Endometrial microvascular endothelial cells (primary cell): Measurements from ENCODE around the gene LMBRD1. TPM values are rescaled to one million over a fixed set of nuclear protein-coding genes. Genes with fewer than 3 reads are reported as not detected.

Experiments
- in situ Hi-C: cut with HindIII; loops from 2 replicates; pipeline ENCODE4 v1.10.0; 2017; ENCODE audit warnings: low sequenced_read_pairs, low pct_unique_long_range_greater_than_20kb; ENCODE audit errors: inconsistent ontology term
- total RNA-seq: library from RNA; depleted of rRNA; stranded (reverse); fragments of >200 nt; gene quantifications from one replicate; pipeline ENCODE4 v1.2.3, GENCODE V29; 2015; ENCODE audit errors: inconsistent ontology term

The LMBRD1 gene
- total RNA-seq, 1 donor from 2014 or later = 23.4 TPM

GRCh38 chr6:69763763-69764162, 33.0 kb downstream of the LMBRD1 start:
- in situ Hi-C loops = no loop called here

GRCh38 chr6:69761853-69762252, 35.0 kb downstream of the LMBRD1 start:
- in situ Hi-C loops = no loop called here

- in situ Hi-C loops = no loop called here
Observed at GRCh38 chr6:69758214-69758613, 38.6 kb downstream of the LMBRD1 start.

GRCh38 chr6:69756907-69757306, 39.9 kb downstream of the LMBRD1 start:
- in situ Hi-C loops = no loop called here

- in situ Hi-C loops = no loop called here
Observed at GRCh38 chr6:69756366-69756765, 40.4 kb downstream of the LMBRD1 start.

GRCh38 chr6:69735027-69735426, 61.8 kb downstream of the LMBRD1 start:
- in situ Hi-C loops = no loop called here

- in situ Hi-C loops = no loop called here
Observed at GRCh38 chr6:69732640-69733039, 64.2 kb downstream of the LMBRD1 start.

- in situ Hi-C loops = no loop called here
Observed at GRCh38 chr6:69732045-69732444, 64.8 kb downstream of the LMBRD1 start.

GRCh38 chr6:69729870-69730449, 66.8 kb downstream of the LMBRD1 start:
- in situ Hi-C loops = no loop called here

GRCh38 chr6:69722683-69723082, 74.1 kb downstream of the LMBRD1 start:
- in situ Hi-C loops = no loop called here

GRCh38 chr6:69719602-69720193, 77.1 kb downstream of the LMBRD1 start:
- in situ Hi-C loops = no loop called here

GRCh38 chr6:69706724-69707123, 90.1 kb downstream of the LMBRD1 start:
- in situ Hi-C loops = no loop called here

GRCh38 chr6:69705954-69706353, 90.9 kb downstream of the LMBRD1 start:
- in situ Hi-C loops = no loop called here

- in situ Hi-C loops = no loop called here
Observed at GRCh38 chr6:69704916-69705315, 91.9 kb downstream of the LMBRD1 start.

GRCh38 chr6:69699655-69700054, 97.2 kb downstream of the LMBRD1 start:
- in situ Hi-C loops = no loop called here

- in situ Hi-C loops = no loop called here
Observed at GRCh38 chr6:69696273-69696672, 100.5 kb downstream of the LMBRD1 start.

GRCh38 chr6:69693762-69694161, 103.0 kb downstream of the LMBRD1 start:
- in situ Hi-C loops = no loop called here

- in situ Hi-C loops = no loop called here
Observed at GRCh38 chr6:69690986-69691385, 105.8 kb downstream of the LMBRD1 start.

- in situ Hi-C loops = no loop called here
Observed at GRCh38 chr6:69680302-69680701, 116.5 kb downstream of the LMBRD1 start.

- in situ Hi-C loops = no loop called here
Observed at GRCh38 chr6:69673298-69673697, 123.5 kb downstream of the LMBRD1 start.

- in situ Hi-C loops = no loop called here
Observed at GRCh38 chr6:69668916-69669315, 127.9 kb downstream of the LMBRD1 start.
